Suprapubic skin (tissue), 3 donors: Measurements from ENCODE around the gene CFAP58.

Experiments used
- CTCF ChIP-seq, 2 donors: fragments of 200-600 bp in 1 of 2; fragments of 450-650 bp in 1 of 2; sonication (generic) in 1 of 2; IDR thresholded peaks; one replicate each; pipeline ENCODE4 v1.5.1; 2016 to 2019; ENCODE audit warnings: antibody characterized with exemption in 2 of 2, mild to moderate bottlenecking in 1 of 2, moderate library complexity in 1 of 2
- POLR2A ChIP-seq, 2 donors: fragments of 450-650 bp; IDR thresholded peaks; one replicate each; pipeline ENCODE4 v1.6.1; 2017; ENCODE audit warnings: antibody characterized with exemption in 2 of 2, mild to moderate bottlenecking in 2 of 2, moderate library complexity in 2 of 2

GRCh38 chr10:104391150-104391968, 37.7 kb downstream of the CFAP58 start:
- TF ChIP-seq POLR2A (IDR thresholded peaks at IDR 0.05): no peak
- TF ChIP-seq CTCF (IDR thresholded peaks at IDR 0.05): no peak
